GM10847 (cell line): ENCODE measurements around the gene TRIB2.

Experiments used
- POLR2A ChIP-seq: IDR thresholded peaks from 2 replicates; pipeline ENCODE4 v1.6.1; 2011; ENCODE audit not compliant: insufficient read length; ENCODE audit errors: extremely low read depth

Gene TRIB2

DNA sequence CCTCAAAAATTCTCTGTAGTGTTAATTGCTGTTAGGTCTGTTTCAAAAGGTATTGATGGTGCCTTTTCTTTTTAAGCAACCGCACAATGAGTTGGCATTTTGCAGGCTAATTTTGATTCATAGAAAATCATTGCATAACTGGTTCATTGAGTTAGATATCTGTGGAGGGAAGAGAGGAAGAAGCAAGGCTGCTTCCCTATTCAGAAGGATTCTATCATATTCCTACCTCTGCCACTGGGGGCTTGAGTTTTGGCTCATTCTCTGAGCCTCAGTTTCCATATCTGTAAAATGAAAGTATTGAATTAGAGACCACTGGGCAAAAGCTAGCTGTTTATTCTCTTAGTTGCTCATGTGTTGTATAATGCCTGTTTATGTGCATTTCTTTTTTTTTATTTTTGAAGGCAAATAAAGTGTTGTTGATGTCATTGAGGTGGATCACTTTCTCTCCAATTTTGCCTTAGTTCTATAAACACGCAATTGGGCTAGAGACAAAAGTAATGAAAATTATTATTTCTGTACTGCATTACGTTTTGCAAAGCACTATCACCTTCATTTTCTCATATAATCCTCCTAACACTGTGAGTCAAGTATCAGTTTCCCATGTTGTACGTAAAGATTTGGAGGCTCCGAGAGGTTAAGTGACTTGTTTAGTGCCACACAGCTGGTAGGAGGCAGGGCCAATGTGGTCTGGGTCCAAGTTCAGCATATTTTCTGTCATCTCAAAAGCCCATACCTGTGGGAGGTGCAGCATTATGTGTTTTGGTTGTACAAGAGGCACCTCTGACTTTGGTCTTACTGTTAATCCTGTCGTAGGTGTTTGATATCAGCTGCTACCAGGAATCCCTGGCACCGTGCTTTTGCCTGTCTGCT, 5.9 kb downstream of the TRIB2 start:
- no peak for TF ChIP-seq POLR2A

GRCh38 chr2:12723736-12724463, 7.2 kb downstream of the TRIB2 start:
- no peak for TF ChIP-seq POLR2A

- no peak for TF ChIP-seq POLR2A
Measured at GRCh38 chr2:12725233-12726187, 8.8 kb downstream of the TRIB2 start.

DNA sequence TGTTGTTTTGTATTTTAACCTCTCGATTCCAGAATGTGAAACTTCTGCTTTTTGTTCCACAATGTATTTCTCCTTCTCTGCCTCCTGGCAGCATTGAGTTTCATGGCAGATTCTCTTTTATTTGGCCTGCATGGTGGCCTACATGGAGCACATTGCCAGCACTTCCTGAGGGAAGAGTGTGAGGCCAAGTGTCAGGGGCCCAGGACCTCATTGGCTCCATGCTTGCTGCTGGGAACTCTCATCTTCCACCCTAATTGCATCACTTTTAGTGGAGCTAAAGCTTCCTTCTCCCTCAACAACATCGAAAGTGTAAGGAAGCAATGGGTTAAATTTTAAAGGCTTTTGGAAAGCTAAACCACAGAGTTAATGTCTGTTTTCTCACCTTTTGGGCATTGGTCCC, 9.5 kb downstream of the TRIB2 start:
- no peak for TF ChIP-seq POLR2A

DNA sequence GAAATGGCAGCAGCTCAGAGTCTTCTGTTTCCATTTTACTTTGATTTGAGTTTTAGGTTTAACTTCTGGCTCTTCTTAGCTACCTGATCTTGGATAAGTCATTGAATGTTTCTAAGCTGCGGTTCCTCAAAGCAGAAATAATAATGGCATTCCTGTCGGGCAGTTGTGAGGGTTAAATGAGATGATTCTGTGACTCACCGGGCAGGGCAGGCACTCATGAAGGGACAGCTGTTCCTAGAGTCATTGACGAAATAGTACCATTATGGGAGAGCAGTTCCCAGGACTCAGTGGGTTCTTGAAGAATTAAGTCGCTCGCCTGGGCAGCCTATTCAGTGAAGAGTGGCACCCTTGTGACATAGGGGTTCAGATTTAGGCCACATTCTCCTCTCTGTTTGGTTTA, 10.3 kb downstream of the TRIB2 start:
- no peak for TF ChIP-seq POLR2A

DNA sequence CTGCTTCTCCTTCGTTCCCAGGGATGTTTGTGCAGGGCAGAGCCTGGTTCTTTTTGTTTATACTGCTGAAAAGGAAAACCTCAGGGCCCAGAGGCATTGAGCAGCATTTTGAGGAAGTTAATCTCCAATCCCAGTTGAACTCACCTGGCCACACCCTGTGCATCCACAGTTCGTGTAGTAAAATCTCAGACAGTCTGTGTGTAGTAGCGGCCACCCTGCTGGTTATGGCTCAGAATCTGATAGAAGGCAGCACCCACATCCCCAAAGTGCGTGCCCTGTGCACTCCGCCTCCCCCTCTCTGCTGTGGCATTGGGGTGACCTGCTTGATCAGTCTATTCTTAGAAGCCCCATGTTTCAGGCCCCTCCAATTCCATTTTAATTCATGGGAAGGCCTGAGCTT, 10.9 kb downstream of the TRIB2 start:
- TF ChIP-seq POLR2A: no peak

GRCh38 chr2:12728221-12728777, 11.6 kb downstream of the TRIB2 start:
- no peak for TF ChIP-seq POLR2A

DNA sequence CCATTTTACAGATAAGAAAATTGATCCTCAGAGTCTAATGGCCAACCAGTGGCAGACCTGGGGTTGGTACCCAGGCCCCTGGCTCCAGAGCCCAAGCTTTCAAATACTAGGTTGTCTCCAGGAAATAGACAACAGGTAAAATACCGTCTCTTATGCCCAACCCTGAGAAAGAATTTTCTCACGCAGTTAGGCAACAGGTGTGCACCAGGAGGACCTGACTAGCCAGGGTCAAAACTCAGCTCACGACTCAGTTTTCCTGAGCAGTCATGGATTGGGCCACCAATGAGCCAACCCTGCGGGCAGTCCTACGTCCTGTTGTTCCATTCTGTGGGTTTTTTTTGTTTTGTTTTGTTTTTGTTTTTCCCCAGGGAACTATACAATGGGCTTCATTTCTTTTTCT, 13.5 kb downstream of the TRIB2 start:
- no peak for TF ChIP-seq POLR2A

GRCh38 chr2:12731701-12732280, 15.1 kb downstream of the TRIB2 start:
- no peak for TF ChIP-seq POLR2A

GRCh38 chr2:12732651-12733050, 15.9 kb downstream of the TRIB2 start:
- no peak for TF ChIP-seq POLR2A

DNA sequence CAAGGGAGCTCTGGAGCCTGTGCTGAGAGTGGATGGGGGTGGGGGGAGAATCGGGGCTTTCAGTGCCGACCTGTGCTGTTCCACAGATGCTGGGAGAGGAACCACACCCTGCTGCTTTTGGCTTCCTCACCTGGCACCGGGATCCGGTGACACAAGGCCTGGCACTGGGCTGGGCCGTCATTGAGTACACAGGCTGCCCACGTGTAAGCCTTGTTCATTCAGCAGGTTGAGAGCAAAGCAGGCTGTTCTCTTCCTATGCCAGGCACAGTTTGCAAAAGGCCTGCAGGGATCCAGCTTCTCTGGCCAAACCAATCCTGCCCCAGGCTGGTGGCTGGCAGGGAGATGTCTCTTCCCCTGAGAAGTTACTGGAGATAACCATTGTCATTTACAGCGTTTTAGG, 17.1 kb downstream of the TRIB2 start:
- no peak for TF ChIP-seq POLR2A

- TF ChIP-seq POLR2A: no peak
Measured at GRCh38 chr2:12734914-12735654, 18.3 kb downstream of the TRIB2 start.

DNA sequence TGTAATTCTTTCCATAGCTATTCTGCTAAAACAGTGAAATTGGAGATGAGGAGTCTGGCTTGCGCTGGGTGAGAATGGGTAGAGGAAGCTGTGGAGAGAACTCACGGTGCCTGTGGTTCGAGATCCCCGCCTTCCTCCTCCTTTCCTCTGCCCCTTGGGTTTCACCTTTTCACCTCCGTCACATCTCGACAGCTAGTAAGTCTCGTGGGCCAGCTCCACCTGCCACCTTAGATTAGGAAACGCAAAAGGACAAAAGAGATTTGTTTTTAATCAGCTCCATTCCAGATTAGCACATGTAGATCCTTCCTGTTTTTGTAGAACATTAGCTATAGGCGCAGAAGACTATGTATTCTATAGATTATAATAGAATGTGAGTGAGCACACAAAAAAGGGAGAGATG, 20.6 kb downstream of the TRIB2 start:
- no peak for TF ChIP-seq POLR2A
